Limb (tissue), 2 donors: ENCODE results near the gene TRMT61B.
A peak's percentile ranks its signal among the peaks of the same experiment; 100 is the strongest.

Experiments used
- DNase-seq, 2 donors: peaks; one replicate each; pipeline ENCODE4 v3.0.0-alpha.2; 2016; ENCODE audit errors: extremely low spot score in 2 of 2

Gene TRMT61B

GRCh38 chr2:28870146-28870891 lies at the start of gene TRMT61B:
Gene TRMT61B (minus strand): TSS chr2:28870309. CDS start chr2:28870277, 32 bp downstream.
- DNase-seq = peak; percentile 96 to 98

GRCh38 chr2:28915939-28916338 lies 45.8 kb upstream of the TRMT61B start:
- no peak for DNase-seq

GRCh38 chr2:28909655-28910353 lies 39.7 kb upstream of the TRMT61B start:
- no peak for DNase-seq

GRCh38 chr2:28908172-28908571 lies 38.1 kb upstream of the TRMT61B start:
- no peak for DNase-seq

GRCh38 chr2:28906821-28907220 lies 36.7 kb upstream of the TRMT61B start:
- DNase-seq = no peak

- DNase-seq = no peak
Measured at GRCh38 chr2:28906376-28906775, 36.3 kb upstream of the TRMT61B start.

GRCh38 chr2:28905533-28905932 lies 35.4 kb upstream of the TRMT61B start:
- DNase-seq = no peak

GRCh38 chr2:28904802-28905457 lies 34.8 kb upstream of the TRMT61B start:
- DNase-seq = no peak

- DNase-seq = no peak
Measured at GRCh38 chr2:28904295-28904694, 34.2 kb upstream of the TRMT61B start.

- no peak for DNase-seq
Measured at GRCh38 chr2:28902584-28902983, 32.5 kb upstream of the TRMT61B start.

- DNase-seq = no peak
Measured at GRCh38 chr2:28901841-28902240, 31.7 kb upstream of the TRMT61B start.

- no peak for DNase-seq
Measured at GRCh38 chr2:28901202-28901601, 31.1 kb upstream of the TRMT61B start.

- DNase-seq = no peak
Measured at GRCh38 chr2:28898048-28898447, 27.9 kb upstream of the TRMT61B start.

- no peak for DNase-seq
Measured at GRCh38 chr2:28896906-28897305, 26.8 kb upstream of the TRMT61B start.

- peak in 1 of 2 donors; percentile 52 for DNase-seq
Measured at GRCh38 chr2:28895189-28895893, 25.2 kb upstream of the TRMT61B start.

GRCh38 chr2:28894470-28895188 lies 24.5 kb upstream of the TRMT61B start, which contains the start of gene WDR43:
Gene WDR43 (plus strand): TSS chr2:28894667. CDS start chr2:28894699, 32 bp downstream.
- DNase-seq = peak; percentile 98

- DNase-seq = no peak
Measured at GRCh38 chr2:28893488-28893887, 23.4 kb upstream of the TRMT61B start.

GRCh38 chr2:28880193-28880592 lies 10.1 kb upstream of the TRMT61B start:
- DNase-seq = no peak

GRCh38 chr2:28871620-28872019 lies 1.5 kb upstream of the TRMT61B start:
- DNase-seq = no peak

- no peak for DNase-seq
Measured at GRCh38 chr2:28869494-28870145, 489 bp downstream of the TRMT61B start.
